ENCODE measurements around the gene AMDHD1.

AMDHD1 gene

DNA sequence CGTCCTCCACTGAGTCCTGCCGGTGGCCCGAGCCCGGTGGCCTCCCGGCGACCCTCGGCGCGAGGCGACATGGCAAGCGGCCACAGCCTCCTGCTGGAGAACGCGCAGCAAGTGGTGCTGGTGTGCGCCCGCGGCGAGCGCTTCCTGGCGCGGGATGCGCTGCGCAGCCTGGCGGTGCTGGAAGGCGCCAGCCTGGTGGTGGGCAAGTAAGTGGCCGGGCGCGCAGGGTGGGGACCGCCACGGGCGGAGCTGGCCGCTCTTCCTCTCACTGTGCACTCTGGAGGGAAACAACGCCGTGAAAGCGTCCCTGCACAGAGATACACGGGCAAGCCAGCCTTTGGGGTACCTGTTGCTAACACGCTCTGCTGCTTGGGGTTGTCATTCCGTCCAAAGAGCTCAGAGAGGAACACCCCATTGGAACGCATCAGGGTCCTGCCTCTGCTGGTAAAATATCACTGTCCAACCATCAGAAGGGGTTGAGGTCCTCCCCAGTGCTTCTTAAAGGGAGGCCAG lies at the start of gene AMDHD1:
Gene AMDHD1 (plus strand): TSS at position 2 of the 513 bp plus-strand sequence. CDS start 68 bp downstream, at position 70.
- no peak for DNase-seq

DNA sequence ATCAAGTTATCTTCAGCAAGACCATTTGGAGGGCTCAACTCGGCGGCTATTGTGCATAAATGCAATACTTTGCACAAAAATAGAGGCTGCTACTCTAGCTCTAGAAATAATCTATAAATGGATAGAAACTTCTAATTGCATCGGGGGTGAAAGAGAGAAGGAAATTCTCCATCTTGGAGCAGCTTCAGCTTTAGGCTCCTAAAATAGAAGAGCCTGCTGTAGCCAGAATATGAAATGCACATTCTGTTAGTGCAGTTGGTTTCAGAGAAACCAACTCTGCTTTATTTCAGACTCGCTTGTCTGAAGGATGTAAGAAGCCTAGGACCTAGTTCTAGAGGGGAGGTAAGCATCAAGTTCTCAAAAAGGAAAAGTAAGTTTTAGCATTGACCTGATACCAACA lies 46.3 kb upstream of the AMDHD1 start:
- DNase-seq = no peak

GRCh38 chr12:95898081-95898480 lies 45.0 kb upstream of the AMDHD1 start:
- no peak for DNase-seq

DNA sequence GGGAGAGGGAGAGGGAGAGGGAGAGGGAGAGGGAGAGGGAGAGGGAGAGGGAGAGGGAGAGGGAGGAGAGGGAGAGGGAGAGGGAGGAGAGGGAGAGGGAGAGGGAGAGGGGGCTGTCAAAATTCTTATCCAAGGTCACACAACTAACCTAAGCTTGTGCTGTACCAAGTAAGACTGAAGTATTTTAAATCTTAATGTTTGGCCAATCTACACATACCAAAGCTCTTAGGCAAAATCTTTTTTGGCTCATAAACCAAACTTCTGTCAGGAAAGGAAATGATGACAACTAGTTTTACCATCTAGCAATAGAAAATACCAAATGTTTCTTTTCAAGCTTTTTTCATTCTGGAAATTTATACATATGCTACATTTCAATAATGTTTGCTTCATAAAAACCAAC lies 34.6 kb upstream of the AMDHD1 start:
- DNase-seq = no peak

- no peak for DNase-seq
Measured at GRCh38 chr12:95909871-95910270, 33.3 kb upstream of the AMDHD1 start.

- peak; percentile 27 for DNase-seq
Measured at GRCh38 chr12:95918194-95918993, 24.7 kb upstream of the AMDHD1 start.

DNA sequence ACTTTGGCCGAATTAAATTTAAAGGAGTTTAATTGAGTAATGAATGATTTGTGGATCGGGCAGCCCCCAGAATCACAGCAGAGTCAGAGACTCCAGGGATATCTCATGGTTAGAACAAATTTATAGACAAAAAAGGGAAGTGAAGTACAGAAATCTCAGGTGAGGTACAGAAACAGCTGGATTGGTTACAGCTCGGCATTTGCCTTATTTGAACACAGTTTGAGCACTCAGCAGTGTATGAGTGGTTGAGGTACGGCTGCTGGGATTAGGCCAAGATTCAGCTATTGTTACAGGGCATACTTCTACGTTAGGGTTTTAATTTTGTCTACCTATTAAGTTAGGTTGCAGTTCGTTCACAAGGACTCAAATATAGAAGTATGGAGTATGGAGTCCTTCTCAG lies 24.0 kb upstream of the AMDHD1 start:
- DNase-seq = no peak

- no peak for DNase-seq
Measured at GRCh38 chr12:95922231-95922630, 20.9 kb upstream of the AMDHD1 start.

DNA sequence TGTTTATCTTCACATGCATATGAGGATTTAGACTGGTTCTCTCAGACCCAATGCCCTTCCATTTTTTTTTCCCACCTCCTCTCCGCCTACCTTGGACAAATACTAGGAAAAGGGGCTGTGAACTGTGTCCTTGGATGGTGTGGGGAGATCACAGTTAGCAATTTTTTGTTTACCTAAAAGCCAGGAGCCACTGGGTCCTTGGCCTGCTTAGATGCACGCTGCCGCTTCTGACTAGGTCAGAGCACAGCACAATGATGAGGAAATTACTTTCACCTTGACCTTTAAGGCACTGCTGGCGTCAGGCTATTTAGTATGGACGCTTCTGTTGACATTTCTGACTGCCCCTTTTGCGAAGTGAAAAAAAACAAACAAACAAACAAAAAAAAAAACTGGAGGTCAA lies 2.6 kb upstream of the AMDHD1 start:
- no peak for DNase-seq

- DNase-seq = no peak
Measured at GRCh38 chr12:95942101-95942523, 1.0 kb upstream of the AMDHD1 start.

DNA sequence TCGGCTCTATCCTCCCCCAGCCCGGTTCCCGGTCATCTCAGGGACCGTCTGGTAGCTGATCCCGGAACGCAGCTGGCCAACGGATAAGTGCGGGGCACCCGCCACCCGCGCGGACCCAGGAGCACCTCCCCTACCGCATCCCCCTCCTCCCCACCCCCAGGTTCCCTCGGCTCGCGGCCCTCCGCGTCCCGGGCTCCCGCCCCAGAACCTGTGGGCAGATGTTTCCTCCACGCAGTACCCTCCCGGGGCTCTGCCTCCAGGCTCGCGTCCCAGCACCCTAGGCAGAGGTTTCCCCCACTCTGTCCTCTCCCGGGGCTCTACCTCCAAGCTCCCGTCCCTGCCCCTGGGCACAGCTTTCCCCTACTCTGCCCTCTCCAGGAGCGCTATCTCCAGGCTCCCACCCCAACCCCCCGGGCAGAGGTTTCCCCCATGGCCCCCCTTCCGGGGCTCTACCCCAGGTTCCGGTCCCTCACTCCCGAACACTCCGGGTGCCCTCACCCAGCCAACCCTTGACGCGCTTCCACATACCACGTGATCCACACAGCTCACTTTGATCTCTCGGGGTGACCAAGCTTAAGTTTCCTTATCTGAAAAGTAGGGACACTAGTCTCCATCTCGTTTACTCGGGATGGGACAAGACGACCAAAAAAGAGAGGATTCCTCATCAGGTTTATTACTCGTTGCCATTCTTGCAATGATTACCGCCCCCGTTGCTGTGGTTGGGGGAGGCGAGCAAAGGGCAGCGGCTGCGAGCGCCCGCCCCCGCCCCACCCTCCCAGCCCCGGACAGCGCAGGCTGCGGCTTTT lies 404 bp upstream of the AMDHD1 start, which contains the start of gene CCDC38:
Gene CCDC38 (minus strand): TSS at position 91 of the 806 bp plus-strand sequence. CDS start 6,105 bp downstream, outside the sequence.
- peak; percentile 44 for DNase-seq

DNA sequence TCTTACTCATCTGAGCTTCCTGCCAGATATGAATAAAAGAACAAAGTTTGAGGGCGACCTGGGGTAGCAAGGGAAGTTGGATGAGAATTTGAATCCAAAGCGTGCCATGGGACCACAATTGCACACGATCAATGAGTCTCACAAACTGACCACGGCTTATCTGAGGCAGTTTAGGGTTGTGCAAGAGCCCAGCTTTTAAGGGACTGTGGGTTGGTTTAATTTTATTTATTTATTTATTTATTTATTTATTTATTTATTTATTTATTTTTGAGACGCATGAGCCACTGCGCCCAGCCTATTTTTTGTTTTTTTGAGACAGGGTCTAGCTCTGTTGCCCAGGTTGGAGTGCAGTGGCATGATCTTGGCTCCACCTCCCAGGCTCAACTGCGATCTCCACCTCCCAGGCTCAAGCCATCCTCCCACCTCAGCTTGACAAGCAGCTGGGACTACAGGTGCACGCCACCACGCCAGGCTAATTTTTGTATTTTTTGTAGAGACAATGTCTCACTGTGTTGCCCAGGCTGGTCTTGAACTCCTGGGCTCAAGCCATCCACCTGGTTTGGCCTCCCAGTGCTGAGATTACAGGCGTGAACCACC lies 1.1 kb downstream of the AMDHD1 start:
- DNase-seq = no peak

- no peak for DNase-seq
Measured at GRCh38 chr12:95949477-95950206, 6.5 kb downstream of the AMDHD1 start.

- no peak for DNase-seq
Measured at GRCh38 chr12:95951515-95951914, 8.4 kb downstream of the AMDHD1 start.

DNA sequence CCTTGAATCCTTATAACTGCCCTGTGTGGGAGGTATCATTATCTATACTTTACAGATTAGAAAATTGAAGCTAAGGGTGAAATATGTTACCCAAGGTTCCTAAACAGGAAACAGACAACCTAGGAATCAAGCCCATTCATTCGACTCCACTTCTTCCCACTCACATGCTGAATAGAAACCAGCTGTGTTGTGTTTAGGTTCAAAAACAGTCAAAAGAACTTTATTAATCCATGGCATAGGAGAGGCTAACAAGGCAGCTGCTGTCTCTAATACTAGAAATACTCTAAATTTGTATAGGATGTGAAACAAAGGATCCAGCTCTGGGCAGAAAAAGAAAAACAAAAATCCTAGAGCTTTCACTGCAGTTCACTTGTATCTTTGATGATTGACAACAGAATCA lies 9.9 kb downstream of the AMDHD1 start:
- no peak for DNase-seq

GRCh38 chr12:95955549-95956159 lies 12.5 kb downstream of the AMDHD1 start:
- no peak for DNase-seq

DNA sequence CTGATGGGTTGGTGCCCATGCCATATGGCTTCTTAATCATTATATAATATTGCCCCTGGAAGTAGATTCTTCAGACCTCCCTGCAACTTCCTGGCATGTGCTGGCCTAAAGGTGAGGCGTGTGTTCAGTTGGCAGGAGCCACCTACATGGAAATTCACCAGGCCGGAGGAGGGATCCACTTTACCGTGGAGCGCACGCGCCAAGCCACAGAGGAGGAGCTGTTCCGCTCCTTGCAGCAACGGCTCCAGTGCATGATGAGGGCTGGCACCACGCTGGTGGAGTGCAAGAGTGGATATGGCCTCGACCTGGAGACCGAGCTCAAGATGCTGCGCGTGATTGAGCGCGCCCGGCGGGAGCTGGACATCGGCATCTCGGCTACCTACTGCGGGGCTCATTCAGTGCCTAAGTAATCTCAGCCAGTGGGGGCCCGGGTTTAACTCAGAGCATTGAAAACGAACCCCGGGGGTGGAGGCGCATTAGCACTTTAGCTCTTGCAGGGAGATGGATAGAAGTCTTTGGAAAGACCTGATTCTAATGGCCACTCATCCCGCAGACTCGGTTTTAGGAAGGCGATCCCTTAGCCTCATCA lies 13.5 kb downstream of the AMDHD1 start:
- DNase-seq = no peak

GRCh38 chr12:95959107-95959506 lies 16.0 kb downstream of the AMDHD1 start:
- no peak for DNase-seq

GRCh38 chr12:95960241-95960640 lies 17.1 kb downstream of the AMDHD1 start:
- no peak for DNase-seq

- no peak for DNase-seq
Measured at GRCh38 chr12:95962222-95962621, 19.1 kb downstream of the AMDHD1 start.

- DNase-seq = no peak
Measured at GRCh38 chr12:95963096-95963495, 20.0 kb downstream of the AMDHD1 start.
